ENCODE results near the gene SART1.
A peak's percentile ranks its signal among the peaks of the same experiment; 100 is the strongest.

Gene SART1

GRCh38 chr11:65962141-65962564, 619 bp downstream of the SART1 start:
- peak; percentile 37 for FAIRE-seq

GRCh38 chr11:65964906-65965305, 3.4 kb downstream of the SART1 start:
- DNase-seq (ENCODE audit: insufficient read length, low spot score) (no peak), FAIRE-seq (no peak)

More at GRCh38 chr11:65962141-65962564, 619 bp downstream of the SART1 start:
- no peak for DNase-seq (ENCODE audit: insufficient read length, low spot score)

- no peak for DNase-seq (ENCODE audit: insufficient read length, low spot score)
- FAIRE-seq, result no peak
Measured at GRCh38 chr11:65965986-65966762, 4.6 kb downstream of the SART1 start.

GRCh38 chr11:65967329-65967934, 5.9 kb downstream of the SART1 start:
- FAIRE-seq, result no peak
- no peak for DNase-seq (ENCODE audit: insufficient read length, low spot score)

GRCh38 chr11:65968600-65969482, 7.3 kb downstream of the SART1 start:
- no peak for DNase-seq (ENCODE audit: insufficient read length, low spot score)
- FAIRE-seq, result no peak

- DNase-seq (ENCODE audit: insufficient read length, low spot score) (no peak), FAIRE-seq (no peak)
Measured at GRCh38 chr11:65972116-65972515, 10.6 kb downstream of the SART1 start.

- DNase-seq (ENCODE audit: insufficient read length, low spot score), result no peak
Measured at GRCh38 chr11:65973439-65974110, 12.0 kb downstream of the SART1 start.

GRCh38 chr11:65975771-65976170, 14.2 kb downstream of the SART1 start:
- FAIRE-seq (no peak), DNase-seq (ENCODE audit: insufficient read length, low spot score) (no peak)

More at GRCh38 chr11:65973439-65974110, 12.0 kb downstream of the SART1 start:
- no peak for FAIRE-seq

GRCh38 chr11:65976216-65977176, 15.0 kb downstream of the SART1 start:
- FAIRE-seq (no peak), DNase-seq (ENCODE audit: insufficient read length, low spot score) (no peak)

- DNase-seq (ENCODE audit: insufficient read length, low spot score), result no peak
- FAIRE-seq, result no peak
Measured at GRCh38 chr11:65977621-65978390, 16.3 kb downstream of the SART1 start.

GRCh38 chr11:65978391-65979238, 17.1 kb downstream of the SART1 start:
- no peak for FAIRE-seq

GRCh38 chr11:65979261-65979759, 17.8 kb downstream of the SART1 start:
- no peak for FAIRE-seq
- DNase-seq (ENCODE audit: insufficient read length, low spot score), result no peak

More at GRCh38 chr11:65978391-65979238, 17.1 kb downstream of the SART1 start:
- no peak for DNase-seq (ENCODE audit: insufficient read length, low spot score)

- DNase-seq (ENCODE audit: insufficient read length, low spot score), result no peak
- no peak for FAIRE-seq
Measured at GRCh38 chr11:65981101-65981740, 19.7 kb downstream of the SART1 start.

GRCh38 chr11:65981972-65982823, 20.7 kb downstream of the SART1 start:
- DNase-seq (ENCODE audit: insufficient read length, low spot score) (no peak), FAIRE-seq (no peak)

GRCh38 chr11:65982824-65983588, 21.5 kb downstream of the SART1 start:
- DNase-seq (ENCODE audit: insufficient read length, low spot score) (no peak), FAIRE-seq (no peak)

GRCh38 chr11:65983589-65983987, 22.1 kb downstream of the SART1 start:
- no peak for DNase-seq (ENCODE audit: insufficient read length, low spot score)
- no peak for FAIRE-seq
